ENCODE measurements around the gene ACOT4.

DNA sequence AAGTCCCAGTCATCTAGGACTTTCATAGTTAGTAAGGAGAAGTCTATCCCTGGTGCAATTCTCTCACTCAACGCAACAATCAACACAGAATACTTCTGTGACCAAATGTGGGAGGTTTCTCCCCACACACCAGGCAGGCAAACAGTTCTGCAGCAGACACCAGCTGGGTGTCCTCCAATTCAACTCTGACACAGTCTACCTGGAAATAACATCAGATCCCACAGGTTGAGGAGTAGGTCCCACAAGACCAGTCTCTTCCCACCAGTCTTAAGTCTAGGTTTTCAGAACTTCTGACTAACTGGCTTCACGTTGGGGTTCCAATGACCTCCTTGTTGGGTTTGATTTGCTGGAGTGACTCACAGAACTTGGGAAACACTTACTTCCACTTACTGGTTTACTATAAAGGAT is 35.5 kb downstream of the ACOT4 start:
- TF ChIP-seq POLR2A (IDR thresholded peaks at IDR 0.05): no peak
- no peak for TF ChIP-seq CTCF (IDR thresholded peaks at IDR 0.05)

All from uterus (tissue), 2 donors.